ENCODE measurements around the gene ROGDI. TPM values are rescaled to one million over a fixed set of nuclear protein-coding genes. Genes with fewer than 3 reads are reported as not detected.

Gene ROGDI
- total and polyA plus RNA-seq, 10 of the 15 experiments (the other 5 are each of a cell fraction or from before 2014, with no cell fraction given) = 0.40 to 23.5 (median 12.3) TPM

- TF ChIP-seq GABPA (IDR thresholded peaks at IDR 0.05; ENCODE audit: low read depth) (no peak), NR2C2 (IDR thresholded peaks at IDR 0.05; ENCODE audit: borderline replicate concordance, control insufficient read depth, insufficient read length, low read depth) (no peak), FOS (IDR thresholded peaks at IDR 0.05; ENCODE audit: borderline replicate concordance, extremely low read depth, insufficient read length) (no peak), E4F1 (IDR thresholded peaks at IDR 0.05; ENCODE audit: borderline replicate concordance, partially characterized antibody) (no peak), MYC (IDR thresholded peaks at IDR 0.05; ENCODE audit: insufficient read depth, insufficient read length, insufficient replicate concordance, low read length, severe bottlenecking) (no peak), SP1 (IDR thresholded peaks at IDR 0.05; ENCODE audit: low read depth, low read length) (no peak), TBL1XR1 (IDR thresholded peaks at IDR 0.05; ENCODE audit: low read depth, low read length) (no peak), ATF7 (IDR thresholded peaks at IDR 0.05; ENCODE audit: low read depth) (no peak), EGR1 (IDR thresholded peaks at IDR 0.05; ENCODE audit: borderline replicate concordance in 1 of 2, low read depth in 2 of 2, low read length in 2 of 2) (no peak)
- TF ChIP-seq, protein P1, sequence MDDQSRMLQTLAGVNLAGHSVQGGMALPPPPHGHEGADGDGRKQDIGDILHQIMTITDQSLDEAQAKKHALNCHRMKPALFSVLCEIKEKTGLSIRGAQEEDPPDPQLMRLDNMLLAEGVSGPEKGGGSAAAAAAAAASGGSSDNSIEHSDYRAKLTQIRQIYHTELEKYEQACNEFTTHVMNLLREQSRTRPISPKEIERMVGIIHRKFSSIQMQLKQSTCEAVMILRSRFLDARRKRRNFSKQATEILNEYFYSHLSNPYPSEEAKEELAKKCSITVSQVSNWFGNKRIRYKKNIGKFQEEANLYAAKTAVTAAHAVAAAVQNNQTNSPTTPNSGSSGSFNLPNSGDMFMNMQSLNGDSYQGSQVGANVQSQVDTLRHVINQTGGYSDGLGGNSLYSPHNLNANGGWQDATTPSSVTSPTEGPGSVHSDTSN (IDR thresholded peaks at IDR 0.05; ENCODE audit: insufficient replicate concordance, low read depth, low read length) = no peak
Measured at GRCh38 chr16:4820652-4821051, 18.2 kb upstream of the ROGDI start (continued).
